ENCODE results near the gene PRDM12. TPM values are rescaled to one million over a fixed set of nuclear protein-coding genes. Genes with fewer than 3 reads are reported as not detected.
A peak's percentile ranks its signal among the peaks of the same experiment; 100 is the strongest.

PRDM12 gene
- total RNA-seq, 1 experiment from 2014 or later: 0.31 TPM

- Histone ChIP-seq H3K27me3 (ENCODE audit: control insufficient read depth, insufficient read depth, low read length) (no peaks in the 10 kb centered on the region), H3K36me3 (replicated peaks; ENCODE audit: control insufficient read depth, insufficient read depth, low read length) (peaks cover 32% of the 10 kb centered on the region), H3K4me3 (ENCODE audit: insufficient read depth, low read depth, low read length) (no peak overlapping the region)
- no peak for DNase-seq
These were observed 31.6 kb upstream of the PRDM12 start for GRCh38 chr9:130632841-130633240.

- no peak overlapping the region for H3K4me3 ChIP-seq (ENCODE audit: insufficient read depth, low read depth, low read length)
- DNase-seq: peak; percentile 57
- no peaks in the 10 kb centered on the region for H3K27me3 ChIP-seq (ENCODE audit: control insufficient read depth, insufficient read depth, low read length)
- H3K36me3 ChIP-seq (replicated peaks; ENCODE audit: control insufficient read depth, insufficient read depth, low read length): peaks cover 32% of the 10 kb centered on the region
These were observed 30.8 kb upstream of the PRDM12 start for GRCh38 chr9:130633336-130634190.

- H3K36me3 ChIP-seq (replicated peaks; ENCODE audit: control insufficient read depth, insufficient read depth, low read length): peaks cover 32% of the 10 kb centered on the region
- H3K27me3 ChIP-seq (ENCODE audit: control insufficient read depth, insufficient read depth, low read length): no peaks in the 10 kb centered on the region
- H3K4me3 ChIP-seq (ENCODE audit: insufficient read depth, low read depth, low read length): no peak overlapping the region
- peak; percentile 47 for DNase-seq
These were observed 30.1 kb upstream of the PRDM12 start for GRCh38 chr9:130634191-130634768.

GRCh38 chr9:130634801-130635200 is 29.6 kb upstream of the PRDM12 start:
- H3K36me3 ChIP-seq (replicated peaks; ENCODE audit: control insufficient read depth, insufficient read depth, low read length): peaks cover 32% of the 10 kb centered on the region
- peak; percentile 32 for DNase-seq

GRCh38 chr9:130635306-130635705 is 29.1 kb upstream of the PRDM12 start:
- Histone ChIP-seq H3K4me3 (ENCODE audit: insufficient read depth, low read depth, low read length) (no peak overlapping the region), H3K36me3 (replicated peaks; ENCODE audit: control insufficient read depth, insufficient read depth, low read length) (peaks cover 29% of the 10 kb centered on the region), H3K27me3 (ENCODE audit: control insufficient read depth, insufficient read depth, low read length) (no peaks in the 10 kb centered on the region)
- DNase-seq: peak; percentile 28

More at GRCh38 chr9:130634801-130635200, 29.6 kb upstream of the PRDM12 start:
- Histone ChIP-seq H3K27me3 (ENCODE audit: control insufficient read depth, insufficient read depth, low read length) (no peaks in the 10 kb centered on the region), H3K4me3 (ENCODE audit: insufficient read depth, low read depth, low read length) (no peak overlapping the region)

GRCh38 chr9:130635721-130636647 is 28.4 kb upstream of the PRDM12 start:
- H3K4me3 ChIP-seq (ENCODE audit: insufficient read depth, low read depth, low read length): no peak overlapping the region
- DNase-seq: peak; percentile 46
- H3K27me3 ChIP-seq (ENCODE audit: control insufficient read depth, insufficient read depth, low read length): no peaks in the 10 kb centered on the region
- H3K36me3 ChIP-seq (replicated peaks; ENCODE audit: control insufficient read depth, insufficient read depth, low read length): peaks cover 25% of the 10 kb centered on the region

- DNase-seq: peak; percentile 63
- peaks cover 18% of the 10 kb centered on the region for H3K36me3 ChIP-seq (replicated peaks; ENCODE audit: control insufficient read depth, insufficient read depth, low read length)
- no peak overlapping the region for H3K4me3 ChIP-seq (ENCODE audit: insufficient read depth, low read depth, low read length)
- no peaks in the 10 kb centered on the region for H3K27me3 ChIP-seq (ENCODE audit: control insufficient read depth, insufficient read depth, low read length)
These were observed 27.8 kb upstream of the PRDM12 start for GRCh38 chr9:130636648-130637020.

- peaks cover 10% of the 10 kb centered on the region for H3K36me3 ChIP-seq (replicated peaks; ENCODE audit: control insufficient read depth, insufficient read depth, low read length)
- peak; percentile 65 for DNase-seq
- no peak overlapping the region for H3K4me3 ChIP-seq (ENCODE audit: insufficient read depth, low read depth, low read length)
- no peaks in the 10 kb centered on the region for H3K27me3 ChIP-seq (ENCODE audit: control insufficient read depth, insufficient read depth, low read length)
These were observed 25.9 kb upstream of the PRDM12 start for GRCh38 chr9:130638284-130639123.

- Histone ChIP-seq H3K4me3 (ENCODE audit: insufficient read depth, low read depth, low read length) (no peak overlapping the region), H3K27me3 (ENCODE audit: control insufficient read depth, insufficient read depth, low read length) (no peaks in the 10 kb centered on the region), H3K36me3 (replicated peaks; ENCODE audit: control insufficient read depth, insufficient read depth, low read length) (peaks cover 8% of the 10 kb centered on the region)
- DNase-seq: no peak
These were observed 25.1 kb upstream of the PRDM12 start for GRCh38 chr9:130639124-130639765.

- no peaks in the 10 kb centered on the region for H3K27me3 ChIP-seq (ENCODE audit: control insufficient read depth, insufficient read depth, low read length)
- peak; percentile 30 for DNase-seq
- H3K36me3 ChIP-seq (replicated peaks; ENCODE audit: control insufficient read depth, insufficient read depth, low read length): peaks cover 7% of the 10 kb centered on the region
- no peak overlapping the region for H3K4me3 ChIP-seq (ENCODE audit: insufficient read depth, low read depth, low read length)
These were observed 24.4 kb upstream of the PRDM12 start for GRCh38 chr9:130639866-130640555.

GRCh38 chr9:130640681-130641080 is 23.7 kb upstream of the PRDM12 start:
- Histone ChIP-seq H3K36me3 (replicated peaks; ENCODE audit: control insufficient read depth, insufficient read depth, low read length) (peaks cover 4% of the 10 kb centered on the region), H3K27me3 (ENCODE audit: control insufficient read depth, insufficient read depth, low read length) (no peaks in the 10 kb centered on the region), H3K4me3 (ENCODE audit: insufficient read depth, low read depth, low read length) (no peak overlapping the region)
- DNase-seq: peak; percentile 74

- Histone ChIP-seq H3K27me3 (ENCODE audit: control insufficient read depth, insufficient read depth, low read length) (no peaks in the 10 kb centered on the region), H3K36me3 (replicated peaks; ENCODE audit: control insufficient read depth, insufficient read depth, low read length) (no peaks in the 10 kb centered on the region), H3K4me3 (ENCODE audit: insufficient read depth, low read depth, low read length) (no peak overlapping the region)
- no peak for DNase-seq
These were observed 21.5 kb upstream of the PRDM12 start for GRCh38 chr9:130642926-130643325.

- H3K4me3 ChIP-seq (ENCODE audit: insufficient read depth, low read depth, low read length): no peak overlapping the region
- peaks cover 7% of the 10 kb centered on the region for H3K27me3 ChIP-seq (ENCODE audit: control insufficient read depth, insufficient read depth, low read length)
- H3K36me3 ChIP-seq (replicated peaks; ENCODE audit: control insufficient read depth, insufficient read depth, low read length): no peaks in the 10 kb centered on the region
- DNase-seq: peak; percentile 38
These were observed 13.2 kb upstream of the PRDM12 start for GRCh38 chr9:130651221-130651620.

Measured in H7 (cell line).